IPS-15b (cell line): ENCODE measurements around the gene LTB4R.
A peak's percentile ranks its signal among the peaks of the same experiment; 100 is the strongest.

ENCODE experiments used
- H3K27me3 ChIP-seq: one replicate; pipeline ENCODE4 v1.6.1; 2013; ENCODE audit warnings: low read length; ENCODE audit not compliant: control insufficient read depth, insufficient read depth
- H3K36me3 ChIP-seq: one replicate; pipeline ENCODE4 v1.6.1; 2013; ENCODE audit warnings: low read length; ENCODE audit not compliant: control insufficient read depth, insufficient read depth
- H3K4me1 ChIP-seq: one replicate; pipeline ENCODE4 v1.6.1; 2013; ENCODE audit warnings: mild to moderate bottlenecking, low read length; ENCODE audit not compliant: control insufficient read depth, insufficient read depth
- H3K4me3 ChIP-seq: one replicate; pipeline ENCODE4 v1.5.1; 2013; ENCODE audit warnings: low read depth, low read length
- H3K9ac ChIP-seq: one replicate; pipeline ENCODE4 v1.6.1; 2013; ENCODE audit warnings: low read depth, mild to moderate bottlenecking, low read length
- H3K9me3 ChIP-seq: one replicate; pipeline ENCODE4 v1.6.1; 2013; ENCODE audit warnings: mild to moderate bottlenecking, low read length; ENCODE audit not compliant: control insufficient read depth, insufficient read depth

LTB4R gene

GRCh38 chr14:24270537-24271133, 40.7 kb upstream of the LTB4R start:
- Histone ChIP-seq H3K27me3 (no peaks in the 10 kb centered on the region), H3K9me3 (no peaks in the 10 kb centered on the region), H3K4me1 (peaks cover 3% of the 10 kb centered on the region), H3K36me3 (peaks cover 14% of the 10 kb centered on the region), H3K4me3 (peak overlapping the region; percentile 73), H3K9ac (no peak overlapping the region)

- Histone ChIP-seq H3K9me3 (no peaks in the 10 kb centered on the region), H3K27me3 (no peaks in the 10 kb centered on the region), H3K9ac (peak within 1 kb of the TSS; percentile 90), H3K4me1 (peaks cover 3% of the 10 kb centered on the region), H3K36me3 (peaks cover 12% of the 10 kb centered on the region), H3K4me3 (peak within 1 kb of the TSS; percentile 73)
These were observed 40.0 kb upstream of the LTB4R start, which contains the start of gene RABGGTA for GRCh38 chr14:24271134-24271833. Gene RABGGTA (minus strand): TSS chr14:24271597. CDS start chr14:24271115, 482 bp downstream.

- no peaks in the 10 kb centered on the region for H3K9me3 ChIP-seq
- peaks cover 3% of the 10 kb centered on the region for H3K4me1 ChIP-seq
- peak overlapping the region; percentile 73 for H3K4me3 ChIP-seq
- no peaks in the 10 kb centered on the region for H3K27me3 ChIP-seq
- peaks cover 7% of the 10 kb centered on the region for H3K36me3 ChIP-seq
- H3K9ac ChIP-seq: no peak overlapping the region
These were observed 39.5 kb upstream of the LTB4R start for GRCh38 chr14:24271834-24272263.

GRCh38 chr14:24272467-24272866, 38.8 kb upstream of the LTB4R start:
- H3K27me3 ChIP-seq: no peaks in the 10 kb centered on the region
- H3K9me3 ChIP-seq: no peaks in the 10 kb centered on the region
- H3K4me1 ChIP-seq: peaks cover 3% of the 10 kb centered on the region
- H3K4me3 ChIP-seq: no peak overlapping the region
- peaks cover 6% of the 10 kb centered on the region for H3K36me3 ChIP-seq
- H3K9ac ChIP-seq: no peak overlapping the region

GRCh38 chr14:24273422-24273998, 37.8 kb upstream of the LTB4R start:
- Histone ChIP-seq H3K9ac (no peak overlapping the region), H3K27me3 (no peaks in the 10 kb centered on the region), H3K4me1 (peaks cover 3% of the 10 kb centered on the region), H3K4me3 (no peak overlapping the region), H3K36me3 (peaks cover 5% of the 10 kb centered on the region), H3K9me3 (no peaks in the 10 kb centered on the region)

- Histone ChIP-seq H3K9ac (peak overlapping the region; percentile 26), H3K4me1 (peaks cover 3% of the 10 kb centered on the region), H3K4me3 (no peak overlapping the region), H3K27me3 (no peaks in the 10 kb centered on the region), H3K36me3 (no peaks in the 10 kb centered on the region), H3K9me3 (no peaks in the 10 kb centered on the region)
These were observed 37.2 kb upstream of the LTB4R start for GRCh38 chr14:24274101-24274543.

GRCh38 chr14:24277071-24277470, 34.2 kb upstream of the LTB4R start:
- Histone ChIP-seq H3K4me1 (no peaks in the 10 kb centered on the region), H3K9ac (no peak overlapping the region), H3K36me3 (no peaks in the 10 kb centered on the region)

GRCh38 chr14:24277606-24278321, 33.5 kb upstream of the LTB4R start:
- no peaks in the 10 kb centered on the region for H3K4me1 ChIP-seq
- H3K9ac ChIP-seq: no peak overlapping the region
- H3K4me3 ChIP-seq: no peak overlapping the region

More at GRCh38 chr14:24277071-24277470, 34.2 kb upstream of the LTB4R start:
- Histone ChIP-seq H3K4me3 (no peak overlapping the region), H3K9me3 (no peaks in the 10 kb centered on the region), H3K27me3 (no peaks in the 10 kb centered on the region)

GRCh38 chr14:24278424-24278823, 32.9 kb upstream of the LTB4R start:
- no peaks in the 10 kb centered on the region for H3K27me3 ChIP-seq
- no peaks in the 10 kb centered on the region for H3K4me1 ChIP-seq
- H3K9me3 ChIP-seq: no peaks in the 10 kb centered on the region
- H3K4me3 ChIP-seq: no peak overlapping the region
- no peaks in the 10 kb centered on the region for H3K36me3 ChIP-seq
- no peak overlapping the region for H3K9ac ChIP-seq

More at GRCh38 chr14:24277606-24278321, 33.5 kb upstream of the LTB4R start:
- Histone ChIP-seq H3K27me3 (no peaks in the 10 kb centered on the region), H3K36me3 (no peaks in the 10 kb centered on the region), H3K9me3 (no peaks in the 10 kb centered on the region)

GRCh38 chr14:24279301-24280186, 31.8 kb upstream of the LTB4R start:
- no peak overlapping the region for H3K9ac ChIP-seq
- no peaks in the 10 kb centered on the region for H3K36me3 ChIP-seq
- no peaks in the 10 kb centered on the region for H3K9me3 ChIP-seq
- H3K27me3 ChIP-seq: no peaks in the 10 kb centered on the region
- H3K4me1 ChIP-seq: no peaks in the 10 kb centered on the region
- H3K4me3 ChIP-seq: no peak overlapping the region
